GM12864 (cell line): ENCODE results near the gene FRAT2.

Experiments used
- DNase-seq: peaks from one replicate; pipeline ENCODE4 v3.0.0-alpha.2; 2011; ENCODE audit warnings: low read depth
- H3K4me3 ChIP-seq: 2 replicates; pipeline ENCODE4 v1.5.1; 2011; ENCODE audit warnings: mild to moderate bottlenecking, low read depth, low read length, control low read depth
- TF ChIP-seq, protein P1 (sequence below): IDR thresholded peaks from 2 replicates; pipeline ENCODE4 v1.5.1; 2011; ENCODE audit warnings: low read depth, mild to moderate bottlenecking, moderate library complexity, low read length, control low read depth, inconsistent platforms; ENCODE audit errors: missing control alignments

Gene FRAT2

DNA sequence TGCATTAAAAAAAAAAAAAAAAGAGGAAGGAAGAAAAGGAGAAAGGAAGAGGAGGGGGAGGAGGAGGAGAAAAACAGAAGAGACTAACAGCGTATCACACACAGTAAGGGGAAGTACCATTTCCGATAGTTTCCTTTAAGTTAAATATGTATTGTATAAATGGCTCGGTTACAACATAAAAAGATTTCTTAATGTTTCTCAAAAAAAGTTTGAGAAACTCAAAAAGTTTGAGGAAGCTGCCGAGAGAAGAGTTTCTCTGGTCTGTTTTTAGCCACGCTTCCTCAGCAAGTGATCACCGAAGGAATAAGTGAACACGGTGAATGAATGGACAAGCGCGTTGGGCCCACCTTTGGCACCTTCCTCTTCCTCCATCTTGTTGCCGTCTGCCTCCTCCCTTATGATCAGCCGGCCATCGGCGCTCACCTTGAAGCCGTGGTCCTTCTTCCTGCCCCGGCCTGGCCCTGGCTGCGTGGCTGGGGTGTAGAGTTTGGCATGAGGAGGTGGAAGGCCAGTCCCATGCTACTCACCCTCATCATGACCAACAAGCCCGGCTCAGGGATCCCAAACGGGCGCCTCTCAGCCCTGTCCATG is 31.3 kb upstream of the FRAT2 start:
- DNase-seq, result peak; percentile 3
- TF ChIP-seq, protein P1, sequence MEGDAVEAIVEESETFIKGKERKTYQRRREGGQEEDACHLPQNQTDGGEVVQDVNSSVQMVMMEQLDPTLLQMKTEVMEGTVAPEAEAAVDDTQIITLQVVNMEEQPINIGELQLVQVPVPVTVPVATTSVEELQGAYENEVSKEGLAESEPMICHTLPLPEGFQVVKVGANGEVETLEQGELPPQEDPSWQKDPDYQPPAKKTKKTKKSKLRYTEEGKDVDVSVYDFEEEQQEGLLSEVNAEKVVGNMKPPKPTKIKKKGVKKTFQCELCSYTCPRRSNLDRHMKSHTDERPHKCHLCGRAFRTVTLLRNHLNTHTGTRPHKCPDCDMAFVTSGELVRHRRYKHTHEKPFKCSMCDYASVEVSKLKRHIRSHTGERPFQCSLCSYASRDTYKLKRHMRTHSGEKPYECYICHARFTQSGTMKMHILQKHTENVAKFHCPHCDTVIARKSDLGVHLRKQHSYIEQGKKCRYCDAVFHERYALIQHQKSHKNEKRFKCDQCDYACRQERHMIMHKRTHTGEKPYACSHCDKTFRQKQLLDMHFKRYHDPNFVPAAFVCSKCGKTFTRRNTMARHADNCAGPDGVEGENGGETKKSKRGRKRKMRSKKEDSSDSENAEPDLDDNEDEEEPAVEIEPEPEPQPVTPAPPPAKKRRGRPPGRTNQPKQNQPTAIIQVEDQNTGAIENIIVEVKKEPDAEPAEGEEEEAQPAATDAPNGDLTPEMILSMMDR, result no peak
- no peak overlapping the region for H3K4me3 ChIP-seq

DNA sequence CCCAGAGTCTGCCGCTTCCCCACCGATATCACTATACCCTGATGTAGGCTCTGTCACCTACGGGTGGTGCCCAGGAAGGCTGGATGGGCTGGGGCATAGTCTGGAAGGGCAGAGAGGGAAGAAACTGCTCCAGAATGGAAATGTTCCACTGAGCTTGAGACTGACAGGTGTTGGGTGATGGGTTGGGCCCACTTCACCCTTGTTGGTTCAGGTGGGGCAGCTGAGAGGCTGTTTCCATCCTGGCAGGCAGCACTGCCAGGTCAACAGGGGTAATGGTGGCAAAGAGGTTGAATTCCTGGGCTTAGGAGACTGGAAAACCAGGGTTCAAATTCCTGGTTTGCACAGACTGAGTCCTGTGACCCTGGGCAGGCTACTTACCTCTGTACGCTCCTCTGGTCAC is 28.5 kb upstream of the FRAT2 start:
- no peak for DNase-seq
- TF ChIP-seq, protein P1, result no peak
- H3K4me3 ChIP-seq, result no peak overlapping the region

DNA sequence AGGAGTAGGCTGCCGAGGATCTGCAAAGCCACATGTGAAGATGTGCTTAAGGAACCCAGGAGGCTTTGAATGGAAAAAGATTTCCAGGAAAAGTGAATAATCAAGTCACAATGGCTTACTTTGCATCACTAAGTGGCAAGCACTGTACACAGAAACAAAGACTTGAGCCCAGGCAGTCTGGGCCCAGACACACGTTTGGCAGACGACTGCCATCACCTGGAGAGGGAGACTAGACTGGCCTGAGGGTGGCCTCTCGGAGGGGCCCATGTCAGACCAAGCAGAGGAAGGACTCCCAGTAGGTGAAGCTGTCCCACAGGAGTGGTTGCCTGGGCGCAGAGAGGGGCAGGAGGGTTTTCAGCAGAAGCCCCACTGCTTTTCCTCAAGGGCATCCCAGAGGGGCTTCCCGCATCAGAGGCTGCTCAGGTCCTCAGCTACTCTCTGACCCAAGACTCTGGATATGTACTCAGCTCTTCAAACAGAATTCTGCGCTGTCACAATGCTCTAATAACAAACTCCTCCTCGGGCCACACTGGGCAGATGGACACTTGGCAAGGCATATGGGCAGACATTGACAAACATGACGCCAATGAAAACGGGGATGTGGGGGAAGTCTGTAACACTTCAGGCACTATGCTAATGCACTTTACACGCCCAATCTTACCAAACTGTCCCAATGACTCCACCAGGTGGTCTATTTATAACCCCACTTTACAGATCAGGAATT is 27.9 kb upstream of the FRAT2 start:
- no peak overlapping the region for H3K4me3 ChIP-seq
- DNase-seq, result no peak
- TF ChIP-seq, protein P1, result no peak

DNA sequence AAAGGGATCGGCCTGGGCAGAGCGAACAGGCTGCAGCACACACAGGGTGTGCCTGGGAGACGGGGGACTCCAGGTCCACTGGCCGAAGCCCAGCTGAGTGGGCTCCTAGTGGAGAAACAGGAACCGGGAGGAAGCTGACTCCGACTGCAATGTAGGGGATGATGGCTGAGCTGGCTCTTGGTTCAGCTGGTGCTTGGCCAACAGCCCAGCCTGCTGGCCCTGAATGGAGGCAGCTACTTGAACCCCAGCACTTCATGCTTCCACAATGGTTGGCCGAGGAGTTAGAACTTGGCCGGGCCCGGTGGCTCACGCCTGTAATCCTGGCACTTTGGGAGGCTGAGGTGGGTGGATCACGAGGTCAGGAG is 27.0 kb upstream of the FRAT2 start:
- TF ChIP-seq, protein P1, result no peak
- no peak overlapping the region for H3K4me3 ChIP-seq
- DNase-seq, result no peak

DNA sequence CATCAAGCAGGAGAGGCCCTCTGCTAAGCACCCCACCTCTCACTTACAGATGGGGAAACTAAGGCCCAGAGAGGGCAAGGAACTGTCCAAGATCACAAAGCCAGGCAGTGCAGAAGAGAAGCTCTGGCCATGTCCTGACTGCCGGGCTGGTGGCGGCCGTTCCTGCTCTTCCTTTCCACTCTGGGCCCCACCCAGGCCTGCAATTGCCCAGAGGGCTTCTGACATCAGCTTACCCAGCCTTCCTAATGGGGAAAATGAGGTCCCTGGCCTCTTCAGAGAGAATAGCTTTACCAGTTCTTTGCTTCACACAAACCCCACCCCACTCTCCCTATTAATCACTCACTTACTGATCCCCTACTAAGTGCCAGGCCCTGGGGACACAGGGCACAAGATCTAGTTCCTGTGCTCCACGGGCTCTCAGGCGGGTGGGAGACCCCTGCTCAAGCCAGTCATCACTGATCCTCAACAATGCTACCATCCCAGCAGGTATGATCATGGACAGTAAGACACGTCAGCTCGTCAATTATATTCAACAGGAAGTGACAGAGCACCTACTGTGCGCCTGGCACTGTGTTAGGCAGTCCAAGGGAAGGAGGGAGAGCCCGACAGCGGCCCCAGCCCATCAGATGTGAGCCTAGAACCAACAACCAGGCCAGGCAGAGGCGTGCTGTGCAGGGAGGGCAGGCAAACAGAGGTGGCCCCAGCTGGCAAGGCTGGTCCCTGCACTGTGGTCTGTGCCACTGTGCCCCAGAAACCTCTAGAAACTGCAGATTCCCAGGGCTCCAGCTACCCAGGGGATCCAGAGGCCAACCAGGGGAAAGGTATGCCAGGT is 26.4 kb upstream of the FRAT2 start:
- TF ChIP-seq, protein P1, result no peak

DNA sequence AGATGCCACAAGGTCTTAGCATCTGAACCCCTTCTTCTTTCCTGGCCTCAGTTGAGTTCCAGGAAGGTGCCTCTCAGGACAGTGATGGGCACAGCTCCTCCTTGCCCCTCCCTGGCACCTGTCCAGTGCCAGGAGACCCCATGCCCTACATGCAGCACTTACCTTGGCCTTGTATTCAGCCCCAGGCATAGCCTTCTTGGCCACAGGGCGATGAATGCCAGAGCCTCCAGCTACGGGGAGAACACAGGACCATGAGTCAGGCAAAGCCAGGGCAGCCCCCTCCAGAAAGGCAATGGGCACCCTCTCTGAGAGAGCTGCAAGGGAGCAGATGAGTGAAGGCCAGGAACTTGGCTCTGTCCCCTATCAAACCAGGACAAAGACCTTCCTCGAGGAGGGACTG is 24.3 kb upstream of the FRAT2 start:
- DNase-seq, result no peak
- H3K4me3 ChIP-seq, result no peak overlapping the region
- TF ChIP-seq, protein P1, result no peak

More for the DNA sequence above, 26.4 kb upstream of the FRAT2 start:
- DNase-seq, result no peak
- no peak overlapping the region for H3K4me3 ChIP-seq
